H1 (cell line): ENCODE data around the gene CORO7. TPM values are rescaled to one million over a fixed set of nuclear protein-coding genes. Genes with fewer than 3 reads are reported as not detected.
A peak's percentile ranks its signal among the peaks of the same experiment; 100 is the strongest.

Experiments
- CTCF ChIA-PET: fragments of 300-600 bp; sonication (Branson Sonifier 250); formaldehyde crosslinking; loops from one replicate; lab custom pipeline; 2021; ENCODE audit not compliant: partially characterized antibody; lab: Charles Lee
- POLR2A ChIA-PET: fragments of 300-600 bp; sonication (Branson Sonifier 250); formaldehyde crosslinking; loops from one replicate; lab custom pipeline; 2021; ENCODE audit warnings: inconsistent platforms; ENCODE audit not compliant: partially characterized antibody; lab: Charles Lee
- DNase-seq, 2 experiments: peaks; one replicate each; pipeline versions ENCODE4 v3.0.0 to v3.0.0-alpha.2; 2010 to 2022; ENCODE audit warnings: low spot score in 2 of 2, low read depth in 1 of 2, mixed read lengths in 1 of 2
- FAIRE-seq: peaks from 2 replicates; lab custom pipeline; 2011; peaks lifted over from hg19 to GRCh38; lab: Jason Lieb, UNC
- H2AFZ ChIP-seq: 2 replicates; pipeline ENCODE4 v1.8.1; 2012; ENCODE audit warnings: low read length, inconsistent platforms
- H2AK5ac ChIP-seq: 2 replicates; pipeline ENCODE4 v1.6.1; 2013; ENCODE audit warnings: low read depth, low read length
- H2BK120ac ChIP-seq: replicated peaks from 2 replicates; pipeline ENCODE3; 2013; ENCODE audit warnings: low read depth, low read length, inconsistent platforms
- H2BK12ac ChIP-seq: 2 replicates; pipeline ENCODE4 v1.6.1; 2013; ENCODE audit warnings: low read depth, low read length
- H2BK15ac ChIP-seq: 2 replicates; pipeline ENCODE4 v1.6.1; 2013; ENCODE audit warnings: low read length
- H2BK20ac ChIP-seq: 2 replicates; pipeline ENCODE4 v1.6.1; 2013; ENCODE audit warnings: low read length
- H2BK5ac ChIP-seq: 2 replicates; pipeline ENCODE4 v1.6.1; 2013; ENCODE audit warnings: low read depth, low read length
- H3K14ac ChIP-seq: 2 replicates; pipeline ENCODE4 v1.6.1; 2013; ENCODE audit warnings: inconsistent platforms; ENCODE audit not compliant: insufficient read length
- H3K18ac ChIP-seq: 2 replicates; pipeline ENCODE4 v1.6.1; 2013; ENCODE audit warnings: low read length; ENCODE audit errors: extremely low read depth
- H3K23ac ChIP-seq: 2 replicates; pipeline ENCODE4 v1.6.1; 2013; ENCODE audit warnings: inconsistent platforms; ENCODE audit not compliant: insufficient read length
- H3K23me2 ChIP-seq: 2 replicates; pipeline ENCODE4 v1.6.1; 2013; ENCODE audit warnings: low read depth, low read length
- H3K27ac ChIP-seq: 2 replicates; pipeline ENCODE4 v1.6.1; 2011; ENCODE audit warnings: low read depth, low read length, inconsistent platforms
- H3K27me3 ChIP-seq, 4 experiments: replicated peaks in 1 of 4; 1 replicate in 1 of 4; 2 replicates in 3 of 4; pipeline versions ENCODE4 v1.6.1 to v1.8.1; 2011 to 2013; ENCODE audit warnings: low read length in 3 of 4, mild to moderate bottlenecking in 3 of 4, inconsistent platforms in 2 of 4, mixed read lengths in 2 of 4, moderate library complexity in 1 of 4; ENCODE audit not compliant: control insufficient read depth in 3 of 4, insufficient read depth in 3 of 4; ENCODE audit errors: extremely low read depth in 1 of 4
- H3K36me3 ChIP-seq, 4 experiments: 2 replicates each; pipeline versions ENCODE4 v1.6.1 to v1.8.1; 2011 to 2013; ENCODE audit warnings: mild to moderate bottlenecking in 4 of 4, low read length in 3 of 4, moderate library complexity in 2 of 4, control low read depth in 1 of 4, inconsistent platforms in 1 of 4; ENCODE audit not compliant: insufficient read depth in 4 of 4, control insufficient read depth in 2 of 4
- H3K4ac ChIP-seq: replicated peaks from 2 replicates; pipeline ENCODE3; 2013; ENCODE audit warnings: low read length, low read depth, mixed read lengths, inconsistent platforms; ENCODE audit not compliant: insufficient read length
- H3K4me1 ChIP-seq, 4 experiments: replicated peaks in 1 of 4; 1 replicate in 1 of 4; 2 replicates in 3 of 4; pipeline versions ENCODE4 v1.6.1 to v1.8.1; 2011 to 2013; ENCODE audit warnings: low read length in 3 of 4, inconsistent platforms in 2 of 4, mixed read lengths in 1 of 4; ENCODE audit not compliant: insufficient read depth in 4 of 4, control insufficient read depth in 3 of 4
- H3K4me2 ChIP-seq, 2 experiments: 2 replicates each; pipeline versions ENCODE4 v1.6.1 to v1.8.1; 2011 to 2013; ENCODE audit warnings: low read depth in 2 of 2, low read length in 2 of 2, control low read depth in 1 of 2, inconsistent platforms in 1 of 2, mild to moderate bottlenecking in 1 of 2; ENCODE audit not compliant: insufficient read depth in 1 of 2
- H3K4me3 ChIP-seq, 4 experiments: fragments of 200-600, 300-600 bp in 1 of 4; sonication (generic), shearing (Covaris generic), sonication (Bioruptor Twin) in 1 of 4; 2 replicates each; pipeline versions ENCODE4 v1.5.1 to v1.8.1; 2011 to 2016; ENCODE audit warnings: low read length in 4 of 4, low read depth in 3 of 4, control low read depth in 2 of 4, inconsistent platforms in 2 of 4, mild to moderate bottlenecking in 2 of 4, mixed read lengths in 1 of 4, moderate library complexity in 1 of 4; ENCODE audit not compliant: insufficient read depth in 2 of 4; ENCODE audit errors: extremely low read depth in 1 of 4
- H3K56ac ChIP-seq: replicated peaks from 2 replicates; pipeline ENCODE3; 2013; ENCODE audit warnings: low read depth, mild to moderate bottlenecking, mixed read lengths, low read length, inconsistent platforms; ENCODE audit not compliant: insufficient read length
- H3K79me1 ChIP-seq: 2 replicates; pipeline ENCODE4 v1.6.1; 2013; ENCODE audit warnings: low read depth, low read length, control low read depth
- H3K79me2 ChIP-seq, 2 experiments: 2 replicates each; pipeline versions ENCODE4 v1.6.1 to v1.8.1; 2012 to 2013; ENCODE audit warnings: low read length in 2 of 2, mild to moderate bottlenecking in 2 of 2, inconsistent platforms in 1 of 2; ENCODE audit not compliant: insufficient read depth in 2 of 2, control insufficient read depth in 1 of 2
- H3K9ac ChIP-seq, 4 experiments: replicated peaks in 1 of 4; 1 replicate in 1 of 4; 2 replicates in 3 of 4; pipeline versions ENCODE4 v1.6.1 to v1.8.1; 2011 to 2013; ENCODE audit warnings: low read depth in 3 of 4, low read length in 3 of 4, control low read depth in 2 of 4, mild to moderate bottlenecking in 2 of 4, moderate library complexity in 2 of 4, inconsistent platforms in 1 of 4; ENCODE audit errors: extremely low read depth in 1 of 4
- H3K9me3 ChIP-seq, 2 experiments: 2 replicates each; pipeline versions ENCODE4 v1.6.1 to v1.8.1; 2012 to 2013; ENCODE audit warnings: mild to moderate bottlenecking in 2 of 2, moderate library complexity in 2 of 2, control low read depth in 1 of 2, inconsistent platforms in 1 of 2, low read depth in 1 of 2, low read length in 1 of 2, mixed read lengths in 1 of 2; ENCODE audit not compliant: insufficient read depth in 2 of 2
- H4K20me1 ChIP-seq, 2 experiments: replicated peaks in 1 of 2; 2 replicates each; pipeline versions ENCODE3 to v1.8.1; 2011 to 2013; ENCODE audit warnings: inconsistent platforms in 2 of 2, low read length in 2 of 2, mild to moderate bottlenecking in 1 of 2; ENCODE audit not compliant: insufficient read depth in 2 of 2, control insufficient read depth in 1 of 2
- H4K5ac ChIP-seq: 2 replicates; pipeline ENCODE4 v1.6.1; 2013; ENCODE audit warnings: low read length, low read depth, mixed read lengths, inconsistent platforms; ENCODE audit not compliant: insufficient read length
- H4K8ac ChIP-seq: 2 replicates; pipeline ENCODE4 v1.8.0; 2013; ENCODE audit warnings: mild to moderate bottlenecking, moderate library complexity, low read length, inconsistent platforms; ENCODE audit not compliant: insufficient read depth; ENCODE audit errors: extremely low read depth
- H4K91ac ChIP-seq: replicated peaks from 2 replicates; pipeline ENCODE3; 2013; ENCODE audit warnings: low read length, mixed read lengths, inconsistent platforms; ENCODE audit not compliant: insufficient read length
- BRCA1 ChIP-seq: IDR thresholded peaks from 2 replicates; pipeline ENCODE4 v1.6.1; 2012; ENCODE audit warnings: low read depth, low read length, improper control_type of control experiment
- CBX8 ChIP-seq: fragments of 300-800, 300-1000 bp; sonication (generic); IDR thresholded peaks from 2 replicates; pipeline ENCODE4 v1.7.1; 2016; ENCODE audit warnings: low read depth, low read length, borderline replicate concordance
- HDAC6 ChIP-seq: IDR thresholded peaks from one replicate; pipeline ENCODE4 v1.7.1; 2012; ENCODE audit warnings: low read depth, mild to moderate bottlenecking, inconsistent platforms, low read length, moderate library complexity
- JUND ChIP-seq: IDR thresholded peaks from 2 replicates; pipeline ENCODE4 v1.6.1; 2011; ENCODE audit warnings: mild to moderate bottlenecking, improper control_type of control experiment, low read length
- KDM4A ChIP-seq: IDR thresholded peaks from one replicate; pipeline ENCODE4 v1.7.1; 2012; ENCODE audit warnings: low read depth, mild to moderate bottlenecking, moderate library complexity, low read length, inconsistent platforms; ENCODE audit not compliant: severe bottlenecking
- MAFK ChIP-seq: IDR thresholded peaks from 2 replicates; pipeline ENCODE4 v1.6.1; 2012; ENCODE audit warnings: low read depth, mild to moderate bottlenecking, improper control_type of control experiment, low read length
- PHF8 ChIP-seq: fragments of 200-600 bp; sonication (generic); conservative IDR thresholded peaks from 2 replicates; pipeline ENCODE4 v1.7.1; 2012; ENCODE audit warnings: low read depth, mild to moderate bottlenecking, inconsistent platforms, low read length, moderate library complexity
- SIX5 ChIP-seq: IDR thresholded peaks from 2 replicates; pipeline ENCODE4 v1.6.1; 2011; ENCODE audit warnings: mild to moderate bottlenecking, low read depth, low read length
- SUZ12 ChIP-seq: fragments of 200-600 bp; sonication (generic); IDR thresholded peaks from 2 replicates; pipeline ENCODE4 v1.6.1; 2012; ENCODE audit warnings: mild to moderate bottlenecking, inconsistent platforms, low read length, moderate library complexity, mixed read lengths
- YY1 ChIP-seq: IDR thresholded peaks from 2 replicates; pipeline ENCODE4 v1.6.1; 2011; ENCODE audit warnings: low read depth, mild to moderate bottlenecking, low read length
- WGBS, 2 experiments: shearing (Covaris generic) in 1 of 2; methylation state at CpG; one replicate each; pipeline versions ENCODE4 v1.1.6 to v1.1.7; 2013 to 2015; ENCODE audit warnings: low lambda C conversion rate in 2 of 2, mixed read lengths in 2 of 2, inconsistent platforms in 1 of 2, low coverage in 1 of 2, missing lambda C conversion rate in 1 of 2; ENCODE audit not compliant: insufficient replicate concordance in 2 of 2, insufficient coverage in 1 of 2, insufficient read length in 1 of 2; ENCODE audit errors: extremely low coverage in 1 of 2, missing lambda C conversion rate in 1 of 2; 5-methylcytosine and 5-hydroxymethylcytosine counted together
- polyA plus RNA-seq, 7 experiments: library from polyadenylated mRNA; depleted of rRNA in 3 of 7; stranded (reverse) in 5 of 7; unstranded in 2 of 7; fragments of >200 nt in 5 of 7; fragments of 200-250 nt in 2 of 7; gene quantifications; 1 replicate in 5 of 7; 2 replicates in 1 of 7; 4 replicates in 1 of 7; pipeline versions ENCODE4 v1.2.1 to v1.2.3, GENCODE V29; 2011 to 2013; ENCODE audit warnings: missing spikeins in 2 of 7, mixed read lengths in 2 of 7
- total RNA-seq: library from RNA; stranded (reverse); fragmentation: NEBNext Ultra II Directional; extraction: Animal tissue kit (Norgen Biotek cat#: 25700); gene quantifications from 2 replicates; pipeline ENCODE4 v1.2.1, GENCODE V29; 2021
- TF ChIP-seq, protein P1 (sequence below): IDR thresholded peaks from 2 replicates; pipeline ENCODE4 v1.6.1; 2012; ENCODE audit warnings: low read length, inconsistent platforms

The CORO7 gene
- total and polyA plus RNA-seq, 2 of the 8 experiments (the other 6 are each of a cell fraction or from before 2014, with no cell fraction given) = 25.2 to 29.8 TPM

DNA sequence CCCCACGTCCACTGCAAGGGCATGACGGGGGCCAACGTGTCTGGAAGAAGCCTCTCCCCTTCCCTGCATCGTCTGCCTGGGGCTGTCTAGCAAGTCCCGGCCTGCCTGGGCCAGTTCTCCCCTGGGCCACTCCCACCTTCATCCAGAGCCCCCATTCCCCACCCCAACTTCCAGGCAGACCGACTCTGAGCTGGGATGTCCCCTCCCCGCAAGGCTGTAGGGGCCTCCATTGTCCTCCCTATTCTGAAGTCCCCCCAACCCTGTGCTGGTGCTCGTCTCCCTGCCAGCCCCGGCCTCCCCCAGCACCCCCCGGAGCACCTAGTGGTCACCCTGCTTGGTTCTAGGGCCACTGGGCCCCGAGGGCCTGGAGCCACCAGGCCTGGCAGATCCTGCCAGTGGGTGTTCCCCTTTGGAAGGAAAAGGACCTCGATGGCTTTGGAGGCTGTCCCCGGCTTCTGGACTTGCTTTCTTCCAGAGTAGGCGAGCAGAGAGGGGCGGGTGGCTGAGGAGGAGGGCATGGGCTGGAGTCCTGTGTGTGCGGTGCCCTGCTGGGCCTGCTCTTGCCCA is 95.7 kb downstream of the CORO7 start:
- H3K27ac ChIP-seq = no peak overlapping the region; the same call in 1 of the 2 replicates
- H3K4ac ChIP-seq = no peak overlapping the region
- H3K56ac ChIP-seq = no peak overlapping the region
- no peak overlapping the region for H4K5ac ChIP-seq
- no peak overlapping the region for H4K91ac ChIP-seq
- H4K20me1 ChIP-seq = peaks cover 24 to 34% of the 10 kb centered on the region in 2 experiments
- 0 out of 2 replicates have a peak overlapping the region, but pooled peaks have one; percentile 5 for H2BK12ac ChIP-seq
- no peak overlapping the region for H3K9ac ChIP-seq
- no peaks in the 10 kb centered on the region for H3K36me3 ChIP-seq
- peaks cover 0 to 80% of the 10 kb centered on the region in 2 experiments; a peak in 3 of 4 replicates for H3K79me2 ChIP-seq
- no peaks in the 10 kb centered on the region for H3K27me3 ChIP-seq
- peaks cover 0 to 49% (median 42%) of the 10 kb centered on the region in 4 experiments; a peak in 6 of 7 replicates for H3K4me1 ChIP-seq
- POLR2A ChIA-PET = interaction anchor here (0.6 to 8.9 kb wide), 5 partner anchors 12 to 49 kb away, joined by 3 to 80 read pairs (median 5); partner anchors contain the start of gene PAM16
- no peak overlapping the region for H2BK15ac ChIP-seq
- no peak overlapping the region for H2AFZ ChIP-seq
- H3K4me2 ChIP-seq = no peak overlapping the region
- WGBS, 2 experiments = 91% methylated on average over 10 of the region's 16 CpGs; no CpG with 5 or more reads in 1 of the 2 experiments
- FAIRE-seq (no peak), DNase-seq (no peak)
- CTCF ChIA-PET = interaction anchor here (1.5 to 8.6 kb wide), 4 partner anchors 10 to 83 kb away, joined by 3 to 69 read pairs (median 8); no protein-coding TSS in a partner anchor
- H2BK20ac ChIP-seq = no peak overlapping the region
- peak overlapping the region; percentile 15; the same call in 1 of the 2 replicates for H4K8ac ChIP-seq
- no peak overlapping the region for H3K4me3 ChIP-seq
- no peak overlapping the region for H2AK5ac ChIP-seq
- no peak overlapping the region; the same call in 1 of the 2 replicates for H2BK5ac ChIP-seq
- no peak overlapping the region for H3K23ac ChIP-seq
- H3K79me1 ChIP-seq = peaks cover 13% of the 10 kb centered on the region
- H3K23me2 ChIP-seq = peaks cover 5% of the 10 kb centered on the region; the same call in 1 of the 2 replicates
- no peaks in the 10 kb centered on the region for H3K9me3 ChIP-seq
- H2BK120ac ChIP-seq = no peak overlapping the region
- H3K18ac ChIP-seq = no peak overlapping the region; the same call in 1 of the 2 replicates
- H3K14ac ChIP-seq = no peak overlapping the region
- TF ChIP-seq HDAC6 (no peak), MAFK (no peak), JUND (no peak), CBX8 (no peak), SIX5 (no peak), YY1 (no peak), BRCA1 (no peak), PHF8 (no peak), KDM4A (no peak), SUZ12 (no peak)
- TF ChIP-seq, protein P1, sequence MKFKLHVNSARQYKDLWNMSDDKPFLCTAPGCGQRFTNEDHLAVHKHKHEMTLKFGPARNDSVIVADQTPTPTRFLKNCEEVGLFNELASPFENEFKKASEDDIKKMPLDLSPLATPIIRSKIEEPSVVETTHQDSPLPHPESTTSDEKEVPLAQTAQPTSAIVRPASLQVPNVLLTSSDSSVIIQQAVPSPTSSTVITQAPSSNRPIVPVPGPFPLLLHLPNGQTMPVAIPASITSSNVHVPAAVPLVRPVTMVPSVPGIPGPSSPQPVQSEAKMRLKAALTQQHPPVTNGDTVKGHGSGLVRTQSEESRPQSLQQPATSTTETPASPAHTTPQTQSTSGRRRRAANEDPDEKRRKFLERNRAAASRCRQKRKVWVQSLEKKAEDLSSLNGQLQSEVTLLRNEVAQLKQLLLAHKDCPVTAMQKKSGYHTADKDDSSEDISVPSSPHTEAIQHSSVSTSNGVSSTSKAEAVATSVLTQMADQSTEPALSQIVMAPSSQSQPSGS = no peak
